Colonic mucosa (tissue), 4 donors: Measurements from ENCODE around the gene WFDC5. TPM values are rescaled to one million over a fixed set of nuclear protein-coding genes. Genes with fewer than 3 reads are reported as not detected.
"Not testable (repeated sequence)": the region's sequence is repeated elsewhere in the genome, so short reads cannot be mapped to it uniquely, and the experiment has no call there.

Experiments
- DNase-seq: peaks from one replicate; pipeline ENCODE4 v3.0.0-alpha.2; 2020
- H3K27ac ChIP-seq: fragments of 200-600 bp; one replicate; pipeline ENCODE4 v1.8.0; 2021
- H3K27me3 ChIP-seq: fragments of 200-600 bp; one replicate; pipeline ENCODE4 v1.8.0; 2021
- H3K36me3 ChIP-seq: fragments of 200-600 bp; one replicate; pipeline ENCODE4 v1.8.0; 2021
- H3K4me1 ChIP-seq: fragments of 200-600 bp; one replicate; pipeline ENCODE4 v1.8.0; 2021; ENCODE audit warnings: mild to moderate bottlenecking
- H3K4me3 ChIP-seq: fragments of 200-600 bp; one replicate; pipeline ENCODE4 v1.8.0; 2021
- H3K9ac ChIP-seq, 2 donors: one replicate each; pipeline ENCODE4 v1.7.0; 2013; ENCODE audit warnings: control low read depth in 2 of 2, low read depth in 2 of 2, low read length in 2 of 2
- H3K9me3 ChIP-seq: fragments of 200-600 bp; one replicate; pipeline ENCODE4 v1.8.0; 2021
- CTCF ChIP-seq: fragments of 200-600 bp; IDR thresholded peaks from one replicate; pipeline ENCODE4 v1.8.0; 2022; ENCODE audit warnings: antibody characterized with exemption, mild to moderate bottlenecking
- intact Hi-C: fragments of 100-400 bp; cut with DNase I; formaldehyde crosslinking; loops from one replicate; pipeline ENCODE4 v1.14.1; 2022
- total RNA-seq, 2 donors: library from RNA; stranded (reverse); fragmentation: NEBNext Ultra II Directional in 1 of 2; extraction: Animal tissue kit (Norgen Biotek cat#: 25700) in 1 of 2; gene quantifications; one replicate each; pipeline ENCODE4 v1.2.1, GENCODE V29; 2021
- donor health status: healthy.
- donor health status: DM: no; HTN: no; CAD: no.
- donor health status: DM: no; HTN: no; CAD: no.

The WFDC5 gene
- total RNA-seq, 2 donors from 2014 or later, result not detected

GRCh38 chr20:45066372-45066771 is 48.6 kb downstream of the WFDC5 start:
- Histone ChIP-seq H3K27me3 (no peaks in the 10 kb centered on the region), H3K4me1 (no peaks in the 10 kb centered on the region), H3K36me3 (no peaks in the 10 kb centered on the region), H3K9me3 (no peaks in the 10 kb centered on the region), H3K4me3 (no peak overlapping the region), H3K27ac (no peak overlapping the region), H3K9ac (no peak overlapping the region)
- intact Hi-C loops, result no loop called here
- TF ChIP-seq CTCF, result no peak
- DNase-seq, result no peak

DNA sequence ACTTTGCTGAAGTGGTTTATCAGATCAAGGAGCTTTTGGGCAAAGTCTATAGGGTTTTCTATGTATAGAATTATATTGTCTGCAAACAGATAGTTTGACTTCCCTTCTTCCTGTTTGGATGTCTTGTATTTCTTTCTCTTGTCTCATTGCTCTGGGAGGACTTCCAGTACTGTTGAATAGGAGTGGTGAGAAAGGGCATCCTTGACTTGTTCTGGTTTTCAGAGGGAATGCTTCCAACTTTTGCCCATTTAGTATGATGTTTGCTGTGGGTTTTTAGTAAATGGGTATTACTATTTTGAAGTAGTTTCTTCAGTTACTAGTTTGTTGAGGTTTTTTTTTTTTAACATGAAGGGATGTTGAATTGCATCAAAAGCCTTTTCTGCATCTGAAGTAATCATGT is 50.2 kb downstream of the WFDC5 start:
- Histone ChIP-seq H3K27ac (no peak overlapping the region), H3K9me3 (no peaks in the 10 kb centered on the region), H3K36me3 (no peaks in the 10 kb centered on the region), H3K27me3 (no peaks in the 10 kb centered on the region), H3K9ac (no peak overlapping the region), H3K4me1 (no peaks in the 10 kb centered on the region), H3K4me3 (no peak overlapping the region)
- no peak for DNase-seq
- intact Hi-C loops, result no loop called here
- no peak for TF ChIP-seq CTCF

- H3K9ac ChIP-seq, DNase-seq, H3K27ac ChIP-seq, H3K36me3 ChIP-seq, intact Hi-C loops, H3K4me3 ChIP-seq, H3K9me3 ChIP-seq, H3K4me1 ChIP-seq, H3K27me3 ChIP-seq: not testable (repeated sequence)
Measured at GRCh38 chr20:45063107-45063506, 51.9 kb downstream of the WFDC5 start.

DNA sequence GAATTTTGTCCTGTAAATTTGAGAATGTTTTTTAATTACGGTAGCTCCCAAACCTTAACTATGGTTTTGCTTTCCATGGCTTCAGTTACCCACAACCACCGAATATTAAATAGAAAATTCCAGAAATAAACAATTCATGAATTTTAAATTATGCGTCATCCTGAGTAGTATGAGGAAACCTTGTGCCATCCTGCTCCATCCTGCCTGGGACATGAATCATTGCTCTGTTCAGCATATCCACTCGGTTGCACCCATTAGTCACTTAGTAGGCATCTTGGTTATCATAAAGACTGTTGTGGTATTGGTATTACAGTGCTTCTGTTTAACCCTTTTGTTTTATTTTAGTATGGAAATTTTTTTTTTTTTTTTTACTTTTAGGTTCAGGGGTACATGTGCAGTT is 53.7 kb downstream of the WFDC5 start:
- DNase-seq, result no peak
- no peak overlapping the region for H3K4me3 ChIP-seq
- no peaks in the 10 kb centered on the region for H3K36me3 ChIP-seq
- no peaks in the 10 kb centered on the region for H3K27me3 ChIP-seq
- intact Hi-C loops, result no loop called here
- H3K9ac ChIP-seq, result no peak overlapping the region
- H3K4me1 ChIP-seq, result no peaks in the 10 kb centered on the region
- H3K9me3 ChIP-seq, result no peaks in the 10 kb centered on the region
- no peak for TF ChIP-seq CTCF
- no peak overlapping the region for H3K27ac ChIP-seq

DNA sequence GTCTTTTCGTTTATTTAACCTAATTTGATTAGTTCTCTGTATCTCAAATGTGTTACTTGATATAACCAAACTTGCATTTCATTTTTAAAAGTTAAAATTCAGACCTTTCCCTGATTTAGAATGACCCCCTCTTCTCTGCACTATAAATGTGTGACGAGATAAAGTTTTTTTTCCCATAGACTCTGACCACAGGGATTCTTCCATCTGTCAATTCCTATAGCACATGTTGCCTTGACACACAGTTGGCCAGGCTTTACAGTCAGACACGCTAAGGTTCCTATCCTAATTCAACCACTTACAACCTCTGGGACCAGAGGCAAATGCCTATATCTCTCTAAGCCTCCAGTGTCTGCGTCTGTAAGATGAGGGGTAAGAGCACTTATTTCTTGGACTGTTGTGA is 54.7 kb downstream of the WFDC5 start:
- Histone ChIP-seq H3K27ac (no peak overlapping the region), H3K9ac (no peak overlapping the region), H3K4me3 (no peak overlapping the region), H3K4me1 (no peaks in the 10 kb centered on the region), H3K9me3 (no peaks in the 10 kb centered on the region), H3K27me3 (no peaks in the 10 kb centered on the region), H3K36me3 (no peaks in the 10 kb centered on the region)
- TF ChIP-seq CTCF, result no peak
- DNase-seq, result no peak
- intact Hi-C loops, result no loop called here

Other genes starting within 250 kb of the WFDC5 start
- gene YWHAB, start 229.5 kb downstream of the WFDC5 start, total RNA-seq, result 100 to 1,000 TPM; 256 to 282 TPM
- 10 to 100 TPM; 11.5 to 36.3 TPM for gene PABPC1L, start 205.1 kb downstream of the WFDC5 start, total RNA-seq
- 10 to 100 TPM; 16.5 to 29.9 TPM for gene TOMM34, start 154.8 kb downstream of the WFDC5 start, total RNA-seq
- gene STK4, start 148.7 kb downstream of the WFDC5 start, total RNA-seq, result 10 to 100 TPM; 28.9 to 29.9 TPM
- under 1 TPM in 1 of 2 donors, not detected in 1; 0.17 TPM for gene KCNS1, start 14.0 kb downstream of the WFDC5 start, total RNA-seq
- not detected for gene WFDC12, start 9.3 kb upstream of the WFDC5 start, total RNA-seq
- 100 to 1,000 TPM in 1 of 2 donors, 10 to 100 TPM in 1; 93.4 to 262 TPM for gene PI3, start 59.7 kb upstream of the WFDC5 start, total RNA-seq
- gene SEMG1, start 91.9 kb upstream of the WFDC5 start, total RNA-seq, result 1 to 10 TPM in 1 of 2 donors, under 1 TPM in 1; 0.42 to 1.0 TPM
- not detected for gene SEMG2, start 106.2 kb upstream of the WFDC5 start, total RNA-seq
- 100 to 1,000 TPM; 109 to 113 TPM for gene SLPI, start 139.4 kb upstream of the WFDC5 start, total RNA-seq
- under 1 TPM in 1 of 2 donors, not detected in 1; 0.74 TPM for gene RBPJL, start 191.7 kb upstream of the WFDC5 start, total RNA-seq
- gene MATN4, start 193.1 kb upstream of the WFDC5 start, total RNA-seq, result under 1 TPM in 1 of 2 donors, not detected in 1; 0.47 TPM
- 100 to 1,000 TPM in 1 of 2 donors, 10 to 100 TPM in 1; 70.9 to 146 TPM for gene SDC4, start 233.2 kb upstream of the WFDC5 start, total RNA-seq
- 10 to 100 TPM; 24.4 to 27.7 TPM for gene SYS1, start 248.0 kb upstream of the WFDC5 start, total RNA-seq